ENCODE results near the gene RAB44. TPM values are rescaled to one million over a fixed set of nuclear protein-coding genes. Genes with fewer than 3 reads are reported as not detected.

The RAB44 gene
- total RNA-seq, 2 donors from 2014 or later: 0.14 to 0.45 TPM

DNA sequence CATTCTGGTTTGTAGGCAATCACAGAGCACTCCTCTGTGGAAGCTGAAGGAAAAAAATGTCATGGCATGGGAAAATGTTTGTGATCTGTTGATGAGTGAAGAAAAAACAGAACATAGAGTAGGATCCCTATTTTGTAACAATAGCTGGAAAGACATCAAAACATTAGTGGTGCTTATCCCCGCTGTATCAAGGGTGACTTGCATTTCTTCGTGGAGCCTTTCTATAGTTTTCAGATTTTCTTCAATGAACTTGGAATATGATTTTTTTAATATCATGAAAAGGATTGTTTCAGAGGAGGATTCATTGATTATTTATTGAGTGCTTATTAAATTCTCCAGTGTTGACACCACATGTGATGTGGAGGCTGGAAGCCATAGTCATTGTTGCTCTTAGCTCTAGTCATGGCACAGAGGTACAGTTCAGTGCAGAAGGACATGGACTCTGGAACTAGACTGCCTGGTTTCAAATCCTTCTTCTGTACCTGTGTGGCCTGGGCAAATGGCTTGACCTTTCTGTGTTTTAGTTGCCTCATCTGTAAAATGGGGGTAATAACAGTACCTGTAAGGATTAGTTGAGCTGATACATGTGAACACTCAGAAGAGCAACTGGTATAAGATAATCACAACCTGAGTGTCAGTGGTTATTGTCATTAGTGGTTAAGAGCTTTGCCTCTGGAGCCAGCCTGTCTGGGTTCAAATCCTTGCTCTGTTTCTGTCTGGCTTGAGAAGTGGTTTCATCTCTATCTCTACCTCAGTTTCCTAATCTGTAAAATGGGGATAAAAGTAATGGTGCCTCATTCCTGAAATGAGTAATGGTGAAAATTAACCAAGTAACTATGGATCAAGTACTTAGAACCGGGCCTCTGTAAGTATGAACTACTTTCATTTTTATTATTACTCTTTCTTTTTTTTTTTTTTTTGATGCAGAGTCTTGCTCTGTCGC, 33.9 kb upstream of the RAB44 start:
- WGBS: 73% methylated on average over 4 of the region's 4 CpGs
- no peaks in the 10 kb centered on the region for H3K4me1 ChIP-seq (replicated peaks)
- intact Hi-C loops (cut with DNase I): no loop called here

DNA sequence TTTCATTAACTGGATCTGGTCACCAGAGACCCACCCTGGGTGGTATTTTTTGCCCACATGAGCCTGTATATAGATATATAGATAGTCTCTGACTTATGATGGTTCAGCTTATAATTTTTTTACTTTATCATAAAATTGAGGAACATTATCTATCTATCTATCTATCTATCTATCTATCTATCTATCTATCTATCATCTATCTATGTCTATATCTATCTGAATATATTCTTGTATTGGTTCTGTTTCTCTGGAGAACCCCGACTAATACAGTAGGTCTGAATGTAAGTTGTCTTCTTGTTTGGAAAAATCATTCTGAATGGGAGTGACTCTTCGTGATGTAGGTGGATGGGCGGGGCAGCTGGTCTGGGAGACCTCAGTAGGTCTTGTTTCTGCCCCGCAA, 32.4 kb upstream of the RAB44 start:
- Histone ChIP-seq H3K27me3 (replicated peaks; ENCODE audit: insufficient read depth) (no peaks in the 10 kb centered on the region), H3K4me3 (no peak overlapping the region), H3K4me1 (replicated peaks) (no peaks in the 10 kb centered on the region), H3K9me3 (no peaks in the 10 kb centered on the region), H3K36me3 (no peaks in the 10 kb centered on the region), H3K27ac (no peak overlapping the region)
- DNase-seq (ENCODE audit: low spot score): no peak
- intact Hi-C loops (cut with DNase I): no loop called here
- TF ChIP-seq POLR2AphosphoS5 (IDR thresholded peaks at IDR 0.05) (no peak), POLR2A (IDR thresholded peaks at IDR 0.05) (no peak)
- TF ChIP-seq, protein P1, sequence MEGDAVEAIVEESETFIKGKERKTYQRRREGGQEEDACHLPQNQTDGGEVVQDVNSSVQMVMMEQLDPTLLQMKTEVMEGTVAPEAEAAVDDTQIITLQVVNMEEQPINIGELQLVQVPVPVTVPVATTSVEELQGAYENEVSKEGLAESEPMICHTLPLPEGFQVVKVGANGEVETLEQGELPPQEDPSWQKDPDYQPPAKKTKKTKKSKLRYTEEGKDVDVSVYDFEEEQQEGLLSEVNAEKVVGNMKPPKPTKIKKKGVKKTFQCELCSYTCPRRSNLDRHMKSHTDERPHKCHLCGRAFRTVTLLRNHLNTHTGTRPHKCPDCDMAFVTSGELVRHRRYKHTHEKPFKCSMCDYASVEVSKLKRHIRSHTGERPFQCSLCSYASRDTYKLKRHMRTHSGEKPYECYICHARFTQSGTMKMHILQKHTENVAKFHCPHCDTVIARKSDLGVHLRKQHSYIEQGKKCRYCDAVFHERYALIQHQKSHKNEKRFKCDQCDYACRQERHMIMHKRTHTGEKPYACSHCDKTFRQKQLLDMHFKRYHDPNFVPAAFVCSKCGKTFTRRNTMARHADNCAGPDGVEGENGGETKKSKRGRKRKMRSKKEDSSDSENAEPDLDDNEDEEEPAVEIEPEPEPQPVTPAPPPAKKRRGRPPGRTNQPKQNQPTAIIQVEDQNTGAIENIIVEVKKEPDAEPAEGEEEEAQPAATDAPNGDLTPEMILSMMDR (IDR thresholded peaks at IDR 0.05): no peak
- WGBS: 94% methylated on average over 4 of the region's 4 CpGs

More for the DNA sequence above, 33.9 kb upstream of the RAB44 start:
- TF ChIP-seq, protein P1 (IDR thresholded peaks at IDR 0.05): no peak
- DNase-seq (ENCODE audit: low spot score): no peak
- H3K4me3 ChIP-seq: no peak overlapping the region
- no peak overlapping the region for H3K27ac ChIP-seq
- H3K36me3 ChIP-seq: no peaks in the 10 kb centered on the region
- H3K9me3 ChIP-seq: no peaks in the 10 kb centered on the region
- H3K27me3 ChIP-seq (replicated peaks; ENCODE audit: insufficient read depth): no peaks in the 10 kb centered on the region

DNA sequence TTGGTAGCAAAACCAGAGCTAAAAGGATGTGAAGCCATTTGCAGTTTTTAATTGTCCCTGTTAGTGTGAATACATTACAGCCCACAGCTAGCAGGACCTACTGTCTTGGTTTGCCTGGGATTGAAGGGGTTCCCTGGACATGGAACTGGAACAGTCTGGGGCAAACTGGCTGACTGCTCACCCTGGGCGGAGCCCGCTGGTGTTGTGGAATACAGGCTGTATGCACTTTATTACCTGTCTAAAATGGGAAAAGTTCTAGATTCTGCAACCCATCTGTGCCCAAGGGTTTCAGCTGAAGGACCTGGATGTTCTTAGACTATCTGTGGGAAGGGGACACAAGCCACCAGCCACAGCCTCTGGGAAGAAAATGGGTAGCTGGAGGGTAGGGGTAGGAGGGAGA, 31.3 kb upstream of the RAB44 start:
- intact Hi-C loops (cut with DNase I): no loop called here
- TF ChIP-seq, protein P1 (IDR thresholded peaks at IDR 0.05): no peak
- no peak for TF ChIP-seq POLR2A (IDR thresholded peaks at IDR 0.05)
- no peak for TF ChIP-seq POLR2AphosphoS5 (IDR thresholded peaks at IDR 0.05)
- no peak overlapping the region for H3K4me3 ChIP-seq
- no peak overlapping the region for H3K27ac ChIP-seq
- WGBS: 94% methylated on average over 2 of the region's 2 CpGs
- H3K27me3 ChIP-seq (replicated peaks; ENCODE audit: insufficient read depth): no peaks in the 10 kb centered on the region
- H3K9me3 ChIP-seq: no peaks in the 10 kb centered on the region
- no peaks in the 10 kb centered on the region for H3K4me1 ChIP-seq (replicated peaks)
- H3K36me3 ChIP-seq: no peaks in the 10 kb centered on the region
- no peak for DNase-seq (ENCODE audit: low spot score)

DNA sequence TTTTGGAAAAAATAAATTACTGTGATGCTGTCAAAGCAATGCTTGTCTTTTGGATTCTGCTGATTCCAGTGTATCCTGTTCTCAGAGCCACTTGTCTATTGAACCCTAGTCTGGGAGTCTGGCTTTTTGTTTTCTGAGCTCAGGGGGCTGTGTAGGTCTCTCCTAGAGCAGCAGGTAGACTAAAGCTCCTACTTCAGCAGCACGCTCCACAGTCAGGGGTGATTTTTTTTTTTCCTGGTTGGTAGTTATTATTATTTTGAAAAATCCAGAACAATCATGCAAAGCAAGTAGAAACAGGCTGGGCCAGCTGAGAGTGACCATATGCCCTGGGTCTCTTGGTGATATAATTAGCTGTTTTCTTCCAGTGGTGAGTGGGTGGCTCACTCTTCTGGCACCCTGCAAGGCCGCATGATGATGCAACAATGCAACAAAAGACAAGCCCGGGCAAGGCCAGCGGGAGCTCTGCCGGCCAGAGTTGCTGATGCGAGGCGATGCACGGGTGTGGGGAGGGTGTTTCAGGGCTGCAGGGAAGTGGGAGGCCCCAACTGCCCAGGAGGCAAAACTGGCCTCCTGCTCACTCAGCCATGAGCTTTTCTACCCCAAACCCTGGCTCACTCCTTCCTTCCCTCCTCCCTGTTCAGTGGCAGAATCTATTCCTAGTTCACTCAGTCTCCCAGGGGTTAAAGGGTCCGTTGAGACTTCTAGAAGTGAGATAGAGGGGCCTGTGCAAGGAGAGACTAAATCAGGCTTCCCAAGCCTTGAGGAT, 30.6 kb upstream of the RAB44 start:
- Histone ChIP-seq H3K27me3 (replicated peaks; ENCODE audit: insufficient read depth) (no peaks in the 10 kb centered on the region), H3K4me1 (replicated peaks) (no peaks in the 10 kb centered on the region), H3K9me3 (no peaks in the 10 kb centered on the region), H3K36me3 (no peaks in the 10 kb centered on the region), H3K4me3 (no peak overlapping the region), H3K27ac (peak overlapping the region in 1 of 2 donors; percentile 38)
- 45% methylated on average over 9 of the region's 9 CpGs for WGBS
- TF ChIP-seq POLR2A (IDR thresholded peaks at IDR 0.05): peak; percentile 17
- TF ChIP-seq, protein P1 (IDR thresholded peaks at IDR 0.05): peak in 1 of 4 experiments; percentile 16
- TF ChIP-seq POLR2AphosphoS5 (IDR thresholded peaks at IDR 0.05): peak; percentile 79
- intact Hi-C loops (cut with DNase I): no loop called here
- peak; percentile 79 for DNase-seq (ENCODE audit: low spot score)

Data from prostate gland (tissue), 2 donors.